SK-N-SH (cell line): ENCODE measurements around the gene EPHA5. TPM values are rescaled to one million over a fixed set of nuclear protein-coding genes. Genes with fewer than 3 reads are reported as not detected.

Source experiments
- CTCF ChIA-PET: fragments of 300-600, 350-600 bp; formaldehyde crosslinking; extraction: SDS; loops from one replicate; lab custom pipeline; 2021; lab: Yijun Ruan, JAX
- POLR2A ChIA-PET: fragments of 350-600 bp; sonication (Branson Sonifier 250); formaldehyde crosslinking; extraction: SDS; loops from one replicate; lab custom pipeline; 2020; ENCODE audit warnings: antibody characterized with exemption, inconsistent platforms; lab: Yijun Ruan, JAX
- DNase-seq: peaks from one replicate; pipeline ENCODE4 v3.0.0; 2012
- H2AFZ ChIP-seq: fragments of 200-600 bp; sonication (generic); 2 replicates; pipeline ENCODE4 v1.8.1; 2016; ENCODE audit warnings: antibody characterized with exemption, mild to moderate bottlenecking, low read depth
- H3F3A ChIP-seq: fragments of 200-600 bp; sonication (generic); replicated peaks from 2 replicates; pipeline ENCODE3; 2016; ENCODE audit warnings: antibody characterized with exemption, mild to moderate bottlenecking; ENCODE audit not compliant: insufficient read depth
- H3K27ac ChIP-seq, 2 experiments: fragments of 200-500 bp in 1 of 2; fragments of 200-600 bp in 1 of 2; sonication (Bioruptor generic) in 1 of 2; sonication (generic), shearing (Covaris generic) in 1 of 2; 2 replicates each; pipeline versions ENCODE4 v1.5.1 to v1.6.1; 2014 to 2016; ENCODE audit warnings: low read depth in 2 of 2, inconsistent platforms in 1 of 2, low read length in 1 of 2, mild to moderate bottlenecking in 1 of 2, mixed read lengths in 1 of 2
- H3K27me3 ChIP-seq: fragments of 200-600 bp; sonication (generic), shearing (Covaris generic); 2 replicates; pipeline ENCODE4 v1.6.1; 2016; ENCODE audit warnings: mixed run types; ENCODE audit not compliant: insufficient read depth
- H3K36me3 ChIP-seq, 2 experiments: fragments of 200-500 bp in 1 of 2; fragments of 200-600 bp in 1 of 2; sonication (Bioruptor generic) in 1 of 2; sonication (generic) in 1 of 2; replicated peaks in 1 of 2; 2 replicates each; pipeline versions ENCODE3 to v1.5.1; 2014 to 2016; ENCODE audit warnings: low read length in 1 of 2, mild to moderate bottlenecking in 1 of 2; ENCODE audit not compliant: insufficient read depth in 2 of 2, control insufficient read depth in 1 of 2
- H3K4me1 ChIP-seq, 2 experiments: fragments of 200-500 bp in 1 of 2; fragments of 200-600 bp in 1 of 2; sonication (Bioruptor generic) in 1 of 2; sonication (generic), shearing (Covaris generic) in 1 of 2; 2 replicates each; pipeline versions ENCODE4 v1.5.1 to v1.6.1; 2014 to 2016; ENCODE audit warnings: low read depth in 1 of 2, low read length in 1 of 2, mixed run types in 1 of 2; ENCODE audit not compliant: insufficient read depth in 2 of 2, control insufficient read depth in 1 of 2
- H3K4me2 ChIP-seq: fragments of 200-600 bp; sonication (generic), shearing (Covaris generic); 2 replicates; pipeline ENCODE4 v1.6.1; 2017; ENCODE audit warnings: mixed run types
- H3K4me3 ChIP-seq, 2 experiments: fragments of 200-500 bp in 1 of 2; fragments of 200-600 bp in 1 of 2; sonication (Bioruptor generic) in 1 of 2; sonication (generic), shearing (Covaris generic) in 1 of 2; 2 replicates each; pipeline versions ENCODE4 v1.5.1 to v1.8.1; 2014 to 2016; ENCODE audit warnings: low read depth in 2 of 2, inconsistent platforms in 1 of 2, low read length in 1 of 2, mild to moderate bottlenecking in 1 of 2, mixed read lengths in 1 of 2, moderate library complexity in 1 of 2
- H3K79me2 ChIP-seq: fragments of 200-600 bp; sonication (generic); 2 replicates; pipeline ENCODE4 v1.8.1; 2017; ENCODE audit warnings: mild to moderate bottlenecking; ENCODE audit not compliant: insufficient read depth
- H3K9ac ChIP-seq: fragments of 200-600 bp; sonication (generic); 2 replicates; pipeline ENCODE4 v1.6.1; 2017; ENCODE audit warnings: mixed run types
- H3K9me2 ChIP-seq: fragments of 200-600 bp; sonication (generic); 2 replicates; pipeline ENCODE4 v1.6.1; 2017; ENCODE audit warnings: mixed run types
- H3K9me3 ChIP-seq: fragments of 200-600 bp; sonication (generic); 2 replicates; pipeline ENCODE4 v1.6.1; 2017; ENCODE audit warnings: mixed run types, mild to moderate bottlenecking, moderate library complexity
- H4K20me1 ChIP-seq: fragments of 200-600 bp; sonication (generic); 2 replicates; pipeline ENCODE4 v1.6.1; 2017; ENCODE audit warnings: mild to moderate bottlenecking, mixed run types; ENCODE audit not compliant: insufficient read depth
- CHD2 ChIP-seq: fragments of 150-350 bp; IDR thresholded peaks from 2 replicates; pipeline ENCODE4 v1.6.1; 2018; ENCODE audit warnings: low read length; ENCODE audit not compliant: partially characterized antibody
- CTCF ChIP-seq: fragments of 200-600 bp; sonication (generic); IDR thresholded peaks from 2 replicates; pipeline ENCODE4 v1.6.1; 2017; ENCODE audit warnings: antibody characterized with exemption, mild to moderate bottlenecking, moderate library complexity
- ELF1 ChIP-seq: IDR thresholded peaks from 2 replicates; pipeline ENCODE4 v1.4.0; 2012
- EP300 ChIP-seq, 2 experiments: IDR thresholded peaks; 2 replicates each; pipeline versions ENCODE4 v1.4.0 to v1.6.1; 2012; ENCODE audit warnings: borderline replicate concordance in 1 of 2, low read depth in 1 of 2, low read length in 1 of 2
- EZH2phosphoT487 ChIP-seq: fragments of 200-600 bp; sonication (generic); IDR thresholded peaks from 2 replicates; pipeline ENCODE4 v1.6.1; 2017; ENCODE audit warnings: low read depth, mixed run types, mild to moderate bottlenecking, antibody characterized with exemption, moderate library complexity, borderline replicate concordance
- FOSL2 ChIP-seq: IDR thresholded peaks from 2 replicates; pipeline ENCODE4 v1.4.0; 2012; ENCODE audit warnings: low read depth, mild to moderate bottlenecking, moderate library complexity, borderline replicate concordance
- GATA2 ChIP-seq: sonication (generic); formaldehyde crosslinking; IDR thresholded peaks from 2 replicates; pipeline ENCODE4 v1.5.0; 2020; ENCODE audit warnings: mild to moderate bottlenecking, missing genetic modification reagents
- JUND ChIP-seq: IDR thresholded peaks from 2 replicates; pipeline ENCODE4 v1.4.0; 2012
- MEF2A ChIP-seq: IDR thresholded peaks from 2 replicates; pipeline ENCODE4 v1.4.0; 2012; ENCODE audit warnings: low read depth, borderline replicate concordance
- MXI1 ChIP-seq: IDR thresholded peaks from 2 replicates; pipeline ENCODE4 v1.6.1; 2012; ENCODE audit warnings: mild to moderate bottlenecking, low read depth, low read length, improper control_type of control experiment
- NRF1 ChIP-seq: IDR thresholded peaks from 2 replicates; pipeline ENCODE4 v1.6.1; 2012; ENCODE audit warnings: low read depth, mild to moderate bottlenecking, low read length
- POLR2AphosphoS5 ChIP-seq: IDR thresholded peaks from 2 replicates; pipeline ENCODE4 v1.6.1; 2012; ENCODE audit warnings: low read depth, low read length
- RAD21 ChIP-seq: IDR thresholded peaks from 2 replicates; pipeline ENCODE4 v1.6.1; 2012; ENCODE audit warnings: mild to moderate bottlenecking, low read length
- REST ChIP-seq: IDR thresholded peaks from 2 replicates; pipeline ENCODE4 v1.6.1; 2012; ENCODE audit warnings: mild to moderate bottlenecking, low read depth, low read length, moderate library complexity
- TCF12 ChIP-seq: IDR thresholded peaks from 2 replicates; pipeline ENCODE4 v1.4.0; 2012
- TEAD4 ChIP-seq: IDR thresholded peaks from 2 replicates; pipeline ENCODE4 v1.4.0; 2012; ENCODE audit warnings: mild to moderate bottlenecking, borderline replicate concordance; ENCODE audit not compliant: insufficient read depth
- USF1 ChIP-seq: IDR thresholded peaks from 2 replicates; pipeline ENCODE4 v1.4.0; 2012; ENCODE audit warnings: low read depth, borderline replicate concordance
- USF2 ChIP-seq: fragments of 150-350 bp; IDR thresholded peaks from 2 replicates; pipeline ENCODE4 v1.6.1; 2017; ENCODE audit warnings: antibody characterized with exemption, low read length, low read depth, borderline replicate concordance
- ZBTB33 ChIP-seq: IDR thresholded peaks from 2 replicates; pipeline ENCODE4 v1.4.0; 2012; ENCODE audit warnings: low read depth, borderline replicate concordance
- WGBS: methylation state at CpG from one replicate; pipeline ENCODE4 v1.1.6; 2017; ENCODE audit warnings: low lambda C conversion rate; 5-methylcytosine and 5-hydroxymethylcytosine counted together
- polyA plus RNA-seq, 3 experiments: library from polyadenylated mRNA; depleted of rRNA; stranded (reverse); fragments of >200 nt; gene quantifications; 2 replicates each; pipeline ENCODE4 v1.2.3, GENCODE V29; 2012

The EPHA5 gene
- polyA plus RNA-seq, 1 of the 3 experiments (the other 2 are of a cell fraction): not detected

GRCh38 chr4:65337371-65337770 lies 332.9 kb downstream of the EPHA5 start (continued):
- no peak for TF ChIP-seq CTCF
- no peak for TF ChIP-seq POLR2AphosphoS5
- no peak for TF ChIP-seq REST
- no peak for TF ChIP-seq MXI1
- no peak for TF ChIP-seq TCF12

- Histone ChIP-seq H3K79me2 (no peaks in the 10 kb centered on the region), H3K27ac (no peak overlapping the region), H2AFZ (no peak overlapping the region), H4K20me1 (no peaks in the 10 kb centered on the region), H3K4me1 (no peaks in the 10 kb centered on the region), H3F3A (no peaks in the 10 kb centered on the region), H3K4me2 (no peak overlapping the region), H3K27me3 (no peaks in the 10 kb centered on the region; the same call in 1 of the 2 replicates)
- CTCF ChIA-PET: no interaction called here
- TF ChIP-seq JUND (no peak), POLR2AphosphoS5 (no peak), CTCF (no peak), TCF12 (no peak), USF1 (no peak), GATA2 (CRISPR knock-in tag) (no peak), FOSL2 (no peak), ELF1 (no peak), EZH2phosphoT487 (no peak), ZBTB33 (no peak), NRF1 (no peak), USF2 (no peak), EP300 (IDR thresholded peaks at IDR 0.05; ENCODE audit: borderline replicate concordance in 1 of 2, low read depth in 1 of 2, low read length in 1 of 2) (no peak), TEAD4 (no peak), RAD21 (no peak), CHD2 (no peak), MEF2A (no peak)
- TF ChIP-seq, all 33 proteins: peak for 0
- Histone ChIP-seq H3K9ac (no peak overlapping the region), H3K9me3 (no peaks in the 10 kb centered on the region; the same call in 1 of the 2 replicates), H3K9me2 (no peaks in the 10 kb centered on the region), H3K36me3 (no peaks in the 10 kb centered on the region), H3K4me3 (no peak overlapping the region)
- no peak for DNase-seq
- POLR2A ChIA-PET: no interaction called here
- WGBS: 0% methylated on average over 1 of the region's 1 CpG
Measured at GRCh38 chr4:65336465-65336864, 333.8 kb downstream of the EPHA5 start.
